K562 (cell line): Measurements from ENCODE around the gene TMEM225B.

Experiments
- JUN ChIP-seq, 2 experiments: sonication (generic) in 1 of 2; formaldehyde crosslinking in 1 of 2; IDR thresholded peaks; 2 replicates each; pipeline versions ENCODE4 v1.6.1 to v1.8.0; 2012 to 2022; ENCODE audit warnings: borderline replicate concordance in 2 of 2, mild to moderate bottlenecking in 2 of 2, improper control_type of control experiment in 1 of 2, low read depth in 1 of 2, low read length in 1 of 2, missing genetic modification reagents in 1 of 2
- MAFK ChIP-seq: IDR thresholded peaks from 2 replicates; pipeline ENCODE4 v1.6.1; 2011; ENCODE audit warnings: low read length, improper control_type of control experiment
- NKRF ChIP-seq: fragments of 450-650 bp; IDR thresholded peaks from 2 replicates; pipeline ENCODE4 v1.6.1; 2016; ENCODE audit warnings: borderline replicate concordance
- POLR2A ChIP-seq: fragments of 450-650 bp; conservative IDR thresholded peaks from 2 replicates; pipeline ENCODE4 v1.6.1; 2016
- TF ChIP-seq, protein P1 (sequence below): sonication (generic); formaldehyde crosslinking; IDR thresholded peaks from 2 replicates; pipeline ENCODE4 v1.8.1; 2023; ENCODE audit warnings: mild to moderate bottlenecking, missing genetic modification reagents

DNA sequence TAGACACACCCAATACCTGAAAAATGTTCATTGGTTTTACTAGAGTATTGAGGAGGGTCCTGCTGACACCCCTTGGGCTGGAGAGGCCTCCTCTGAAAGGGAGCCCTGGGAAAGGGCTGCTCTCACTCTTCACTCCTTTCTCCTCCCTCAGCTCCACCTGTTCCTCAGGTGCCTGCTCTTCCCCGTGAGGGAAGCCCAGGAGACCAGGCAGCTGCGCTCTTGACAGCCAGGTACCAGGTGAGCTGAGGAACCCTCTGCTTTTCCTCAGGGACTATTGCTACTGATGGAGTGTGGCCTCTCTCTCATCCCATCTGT lies 36.4 kb upstream of the TMEM225B start:
- no peak for TF ChIP-seq NKRF
- no peak for TF ChIP-seq JUN (IDR thresholded peaks at IDR 0.05; ENCODE audit: borderline replicate concordance, low read depth, low read length)
- no peak for TF ChIP-seq JUN (CRISPR knock-in tag; IDR thresholded peaks at IDR 0.05; ENCODE audit: borderline replicate concordance)
- no peak for TF ChIP-seq MAFK
- TF ChIP-seq, protein P1, sequence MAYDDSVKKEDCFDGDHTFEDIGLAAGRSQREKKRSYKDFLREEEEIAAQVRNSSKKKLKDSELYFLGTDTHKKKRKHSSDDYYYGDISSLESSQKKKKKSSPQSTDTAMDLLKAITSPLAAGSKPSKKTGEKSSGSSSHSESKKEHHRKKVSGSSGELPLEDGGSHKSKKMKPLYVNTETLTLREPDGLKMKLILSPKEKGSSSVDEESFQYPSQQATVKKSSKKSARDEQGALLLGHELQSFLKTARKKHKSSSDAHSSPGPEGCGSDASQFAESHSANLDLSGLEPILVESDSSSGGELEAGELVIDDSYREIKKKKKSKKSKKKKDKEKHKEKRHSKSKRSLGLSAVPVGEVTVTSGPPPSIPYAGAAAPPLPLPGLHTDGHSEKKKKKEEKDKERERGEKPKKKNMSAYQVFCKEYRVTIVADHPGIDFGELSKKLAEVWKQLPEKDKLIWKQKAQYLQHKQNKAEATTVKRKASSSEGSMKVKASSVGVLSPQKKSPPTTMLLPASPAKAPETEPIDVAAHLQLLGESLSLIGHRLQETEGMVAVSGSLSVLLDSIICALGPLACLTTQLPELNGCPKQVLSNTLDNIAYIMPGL = no peak
- no peak for TF ChIP-seq POLR2A
